ENCODE results near the gene C17orf113.

The C17orf113 gene

GRCh38 chr17:42072323-42073187 is 22.2 kb upstream of the C17orf113 start:
- DNase-seq (ENCODE audit: low read depth, low spot score): no peak

- DNase-seq (ENCODE audit: low read depth, low spot score): no peak
Measured at GRCh38 chr17:42071810-42072209, 21.4 kb upstream of the C17orf113 start.

- no peak for DNase-seq (ENCODE audit: low read depth, low spot score)
Measured at GRCh38 chr17:42068979-42069378, 18.6 kb upstream of the C17orf113 start.

- DNase-seq (ENCODE audit: low read depth, low spot score): no peak
Measured at GRCh38 chr17:42067371-42068091, 17.1 kb upstream of the C17orf113 start.

GRCh38 chr17:42065201-42065600 is 14.8 kb upstream of the C17orf113 start:
- no peak for DNase-seq (ENCODE audit: low read depth, low spot score)

GRCh38 chr17:42062681-42063080 is 12.3 kb upstream of the C17orf113 start:
- no peak for DNase-seq (ENCODE audit: low read depth, low spot score)

GRCh38 chr17:42061646-42062487 is 11.5 kb upstream of the C17orf113 start:
- no peak for DNase-seq (ENCODE audit: low read depth, low spot score)

GRCh38 chr17:42060231-42060630 is 9.8 kb upstream of the C17orf113 start:
- DNase-seq (ENCODE audit: low read depth, low spot score): no peak

- DNase-seq (ENCODE audit: low read depth, low spot score): no peak
Measured at GRCh38 chr17:42059815-42060214, 9.4 kb upstream of the C17orf113 start.

- DNase-seq (ENCODE audit: low read depth, low spot score): no peak
Measured at GRCh38 chr17:42058063-42058462, 7.7 kb upstream of the C17orf113 start.

GRCh38 chr17:42056635-42057034 is 6.2 kb upstream of the C17orf113 start:
- DNase-seq (ENCODE audit: low read depth, low spot score): no peak

GRCh38 chr17:42055496-42055895 is 5.1 kb upstream of the C17orf113 start:
- no peak for DNase-seq (ENCODE audit: low read depth, low spot score)

GRCh38 chr17:42055027-42055426 is 4.6 kb upstream of the C17orf113 start:
- no peak for DNase-seq (ENCODE audit: low read depth, low spot score)

- DNase-seq (ENCODE audit: low read depth, low spot score): no peak
Measured at GRCh38 chr17:42053731-42054500, 3.5 kb upstream of the C17orf113 start.

GRCh38 chr17:42052346-42052877 is 2.0 kb upstream of the C17orf113 start:
- DNase-seq (ENCODE audit: low read depth, low spot score): no peak

GRCh38 chr17:42051645-42052044 is 1.2 kb upstream of the C17orf113 start:
- no peak for DNase-seq (ENCODE audit: low read depth, low spot score)

- DNase-seq (ENCODE audit: low read depth, low spot score): no peak
Measured at GRCh38 chr17:42051013-42051400, 606 bp upstream of the C17orf113 start.

- no peak for DNase-seq (ENCODE audit: low read depth, low spot score)
Measured at GRCh38 chr17:42049834-42050392, 488 bp downstream of the C17orf113 start.

GRCh38 chr17:42047343-42047742 is 3.1 kb downstream of the C17orf113 start:
- DNase-seq (ENCODE audit: low read depth, low spot score): no peak

GRCh38 chr17:42045719-42046118 is 4.7 kb downstream of the C17orf113 start:
- DNase-seq (ENCODE audit: low read depth, low spot score): no peak

All from brain pericyte (primary cell).